Loucy (cell line): Measurements from ENCODE around the gene SMG6.

Source experiments
- H2AFZ ChIP-seq: fragments of 200-600 bp; sonication (generic); 2 replicates; pipeline ENCODE4 v1.6.0; 2016; ENCODE audit warnings: antibody characterized with exemption, mild to moderate bottlenecking, low read length, moderate library complexity
- H3F3A ChIP-seq: fragments of 200-600 bp; 2 replicates; pipeline ENCODE4 v1.6.0; 2016; ENCODE audit warnings: antibody characterized with exemption, low read depth, mild to moderate bottlenecking
- H3K27me3 ChIP-seq: fragments of 200-600 bp; sonication (generic); 2 replicates; pipeline ENCODE4 v1.6.1; 2014; ENCODE audit warnings: low read length, mild to moderate bottlenecking; ENCODE audit not compliant: insufficient read depth, poor library complexity, severe bottlenecking
- H3K36me3 ChIP-seq: fragments of 200-600 bp; sonication (generic); 2 replicates; pipeline ENCODE4 v1.6.1; 2016; ENCODE audit warnings: low read length; ENCODE audit not compliant: insufficient read depth
- H3K4me1 ChIP-seq: fragments of 200-600 bp; sonication (generic); 2 replicates; pipeline ENCODE4 v1.5.1; 2014; ENCODE audit warnings: low read length, mild to moderate bottlenecking; ENCODE audit not compliant: insufficient read depth, poor library complexity, severe bottlenecking
- H3K4me2 ChIP-seq: fragments of 200-600 bp; sonication (generic); 2 replicates; pipeline ENCODE4 v1.6.0; 2014; ENCODE audit warnings: antibody characterized with exemption, low read length, low read depth, mild to moderate bottlenecking; ENCODE audit not compliant: poor library complexity, severe bottlenecking
- H3K4me3 ChIP-seq: fragments of 200-600 bp; sonication (generic); 2 replicates; pipeline ENCODE4 v1.5.1; 2014; ENCODE audit warnings: low read length, mild to moderate bottlenecking, mixed read lengths; ENCODE audit not compliant: poor library complexity, severe bottlenecking
- H3K79me2 ChIP-seq: fragments of 200-600 bp; sonication (generic); 2 replicates; pipeline ENCODE4 v1.6.1; 2014; ENCODE audit warnings: low read length; ENCODE audit not compliant: insufficient read depth
- H3K9ac ChIP-seq: fragments of 200-600 bp; sonication (generic); 2 replicates; pipeline ENCODE4 v1.6.0; 2014; ENCODE audit warnings: mild to moderate bottlenecking, low read depth, low read length, moderate library complexity; ENCODE audit not compliant: poor library complexity, severe bottlenecking
- H3K9me2 ChIP-seq: fragments of 200-600 bp; sonication (generic); replicated peaks from 2 replicates; pipeline ENCODE4 v1.6.1; 2016; ENCODE audit warnings: low read depth, low read length, mixed read lengths
- H3K9me3 ChIP-seq: fragments of 200-600 bp; sonication (generic); 2 replicates; pipeline ENCODE4 v1.6.1; 2014; ENCODE audit warnings: mild to moderate bottlenecking, antibody characterized with exemption, low read length, low read depth; ENCODE audit not compliant: insufficient read depth
- H4K20me1 ChIP-seq: fragments of 200-600 bp; sonication (generic); 2 replicates; pipeline ENCODE4 v1.6.0; 2014; ENCODE audit warnings: antibody characterized with exemption, low read length, mild to moderate bottlenecking; ENCODE audit not compliant: insufficient read depth, poor library complexity, severe bottlenecking
- EZH2phosphoT487 ChIP-seq: fragments of 200-600 bp; IDR thresholded peaks from 2 replicates; pipeline ENCODE4 v1.6.1; 2018; ENCODE audit warnings: antibody characterized with exemption, mild to moderate bottlenecking, moderate library complexity, borderline replicate concordance
- TF ChIP-seq, protein P1 (sequence below): fragments of 200-600 bp; sonication (generic); conservative IDR thresholded peaks from 2 replicates; pipeline ENCODE4 v1.5.1; 2014; ENCODE audit warnings: mild to moderate bottlenecking, antibody characterized with exemption, low read length

SMG6 gene

DNA sequence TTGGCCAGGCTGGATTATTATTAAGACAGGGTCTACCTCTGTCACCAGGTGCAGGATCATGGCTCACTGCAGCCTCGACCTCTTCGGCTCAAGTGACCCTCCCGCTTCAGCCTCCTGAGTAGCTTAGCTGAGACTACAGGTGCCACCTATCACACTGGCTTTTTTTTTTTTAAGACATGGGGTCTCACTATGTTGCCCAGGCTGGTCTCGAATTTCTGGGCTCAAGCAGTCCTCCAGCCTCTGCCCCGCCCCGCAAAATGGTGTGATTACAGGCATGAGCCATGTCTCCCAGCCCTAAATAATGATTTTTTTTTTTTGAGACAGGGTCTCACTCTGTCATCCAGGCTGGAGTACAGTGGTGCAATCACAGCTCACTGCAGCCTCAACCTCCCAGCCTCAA lies 256.0 kb downstream of the SMG6 start:
- no peak for TF ChIP-seq EZH2phosphoT487
- TF ChIP-seq, protein P1, sequence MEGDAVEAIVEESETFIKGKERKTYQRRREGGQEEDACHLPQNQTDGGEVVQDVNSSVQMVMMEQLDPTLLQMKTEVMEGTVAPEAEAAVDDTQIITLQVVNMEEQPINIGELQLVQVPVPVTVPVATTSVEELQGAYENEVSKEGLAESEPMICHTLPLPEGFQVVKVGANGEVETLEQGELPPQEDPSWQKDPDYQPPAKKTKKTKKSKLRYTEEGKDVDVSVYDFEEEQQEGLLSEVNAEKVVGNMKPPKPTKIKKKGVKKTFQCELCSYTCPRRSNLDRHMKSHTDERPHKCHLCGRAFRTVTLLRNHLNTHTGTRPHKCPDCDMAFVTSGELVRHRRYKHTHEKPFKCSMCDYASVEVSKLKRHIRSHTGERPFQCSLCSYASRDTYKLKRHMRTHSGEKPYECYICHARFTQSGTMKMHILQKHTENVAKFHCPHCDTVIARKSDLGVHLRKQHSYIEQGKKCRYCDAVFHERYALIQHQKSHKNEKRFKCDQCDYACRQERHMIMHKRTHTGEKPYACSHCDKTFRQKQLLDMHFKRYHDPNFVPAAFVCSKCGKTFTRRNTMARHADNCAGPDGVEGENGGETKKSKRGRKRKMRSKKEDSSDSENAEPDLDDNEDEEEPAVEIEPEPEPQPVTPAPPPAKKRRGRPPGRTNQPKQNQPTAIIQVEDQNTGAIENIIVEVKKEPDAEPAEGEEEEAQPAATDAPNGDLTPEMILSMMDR = no peak
- no peak overlapping the region for H2AFZ ChIP-seq
- H3K9me3 ChIP-seq = no peaks in the 10 kb centered on the region
- peaks cover 13% of the 10 kb centered on the region for H3K4me1 ChIP-seq
- H4K20me1 ChIP-seq = no peaks in the 10 kb centered on the region
- H3K9ac ChIP-seq = no peak overlapping the region
- H3F3A ChIP-seq = no peaks in the 10 kb centered on the region
- no peak overlapping the region for H3K4me3 ChIP-seq
- peaks cover 14% of the 10 kb centered on the region for H3K79me2 ChIP-seq
- no peaks in the 10 kb centered on the region for H3K27me3 ChIP-seq
- no peaks in the 10 kb centered on the region for H3K9me2 ChIP-seq
- no peaks in the 10 kb centered on the region for H3K36me3 ChIP-seq
- H3K4me2 ChIP-seq = no peak overlapping the region

DNA sequence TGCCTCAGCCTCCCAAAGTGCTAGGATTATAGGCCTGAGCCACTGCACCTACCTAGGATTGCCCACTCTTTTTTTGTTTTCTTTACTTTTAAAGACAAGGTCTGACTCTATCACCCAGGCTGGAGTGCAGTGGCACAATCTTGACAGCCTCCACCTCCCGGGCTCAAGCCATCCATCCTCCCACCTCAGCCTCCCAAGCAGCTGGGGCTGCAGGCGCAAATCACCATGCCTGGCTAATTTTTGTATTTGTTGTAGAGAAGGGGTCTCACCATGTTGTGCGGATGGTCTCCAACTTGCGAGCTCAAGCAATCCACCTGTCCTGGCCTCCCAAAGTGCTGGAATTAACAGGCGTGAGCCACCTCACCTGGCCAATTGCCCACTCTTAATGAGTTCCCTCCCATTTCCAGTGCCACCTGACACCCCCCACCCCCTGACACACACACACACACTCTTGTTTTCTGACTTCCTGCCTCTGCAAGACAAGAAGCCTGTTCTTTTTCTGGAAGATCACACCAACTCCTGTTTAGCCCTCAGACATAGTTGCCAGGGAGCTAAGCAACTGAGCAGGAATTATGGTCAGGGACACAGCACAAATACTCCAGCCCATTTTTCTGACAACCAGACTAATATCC lies 259.2 kb downstream of the SMG6 start:
- H3K27me3 ChIP-seq = no peaks in the 10 kb centered on the region
- no peaks in the 10 kb centered on the region for H3K9me2 ChIP-seq
- no peaks in the 10 kb centered on the region for H3K9me3 ChIP-seq
- no peak overlapping the region for H3K4me2 ChIP-seq
- no peak overlapping the region for H2AFZ ChIP-seq
- no peaks in the 10 kb centered on the region for H4K20me1 ChIP-seq
- no peak overlapping the region for H3K4me3 ChIP-seq
- no peaks in the 10 kb centered on the region for H3F3A ChIP-seq
- TF ChIP-seq, protein P1 = no peak
- TF ChIP-seq EZH2phosphoT487 = no peak
- H3K36me3 ChIP-seq = no peaks in the 10 kb centered on the region
- peaks cover 18% of the 10 kb centered on the region for H3K79me2 ChIP-seq
- peaks cover 18% of the 10 kb centered on the region for H3K4me1 ChIP-seq
- H3K9ac ChIP-seq = no peak overlapping the region

DNA sequence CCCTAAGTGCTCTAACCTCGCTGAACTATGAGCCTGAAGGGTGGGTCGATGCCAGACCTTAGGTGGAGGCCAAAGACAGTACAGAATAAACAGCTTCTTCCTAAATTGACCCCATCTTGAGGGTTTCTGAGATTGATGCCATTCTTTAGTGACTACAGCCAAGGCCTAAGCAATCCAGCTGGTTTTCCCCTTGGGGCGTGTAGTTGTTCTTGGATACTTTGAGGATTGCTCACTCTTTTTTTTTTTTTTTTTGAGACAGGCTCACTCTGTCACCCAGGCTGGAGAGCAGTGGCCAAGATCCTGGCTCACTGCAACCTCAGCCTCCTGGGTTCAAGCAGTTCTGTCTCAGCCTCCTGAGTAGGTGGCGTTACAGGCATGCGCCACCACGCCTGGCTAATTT lies 259.8 kb downstream of the SMG6 start:
- TF ChIP-seq, protein P1 = no peak
- TF ChIP-seq EZH2phosphoT487 = no peak
- H3K4me1 ChIP-seq = peaks cover 14% of the 10 kb centered on the region
- no peaks in the 10 kb centered on the region for H3K27me3 ChIP-seq
- H3K4me2 ChIP-seq = no peak overlapping the region
- no peaks in the 10 kb centered on the region for H3K9me3 ChIP-seq
- no peak overlapping the region for H2AFZ ChIP-seq
- H3K79me2 ChIP-seq = peaks cover 18% of the 10 kb centered on the region
- H3K9me2 ChIP-seq = no peaks in the 10 kb centered on the region
- H3K36me3 ChIP-seq = no peaks in the 10 kb centered on the region
- H3K4me3 ChIP-seq = no peak overlapping the region
- no peaks in the 10 kb centered on the region for H3F3A ChIP-seq
- no peak overlapping the region for H3K9ac ChIP-seq
- no peaks in the 10 kb centered on the region for H4K20me1 ChIP-seq
